ENCODE results near the gene NSD2. TPM values are rescaled to one million over a fixed set of nuclear protein-coding genes. Genes with fewer than 3 reads are reported as not detected.
"Not testable (repeated sequence)": the region's sequence is repeated elsewhere in the genome, so short reads cannot be mapped to it uniquely, and the experiment has no call there.

NSD2 gene
- total RNA-seq, 4 donors from 2014 or later, result 25.3 to 46.7 (median 27.4) TPM

DNA sequence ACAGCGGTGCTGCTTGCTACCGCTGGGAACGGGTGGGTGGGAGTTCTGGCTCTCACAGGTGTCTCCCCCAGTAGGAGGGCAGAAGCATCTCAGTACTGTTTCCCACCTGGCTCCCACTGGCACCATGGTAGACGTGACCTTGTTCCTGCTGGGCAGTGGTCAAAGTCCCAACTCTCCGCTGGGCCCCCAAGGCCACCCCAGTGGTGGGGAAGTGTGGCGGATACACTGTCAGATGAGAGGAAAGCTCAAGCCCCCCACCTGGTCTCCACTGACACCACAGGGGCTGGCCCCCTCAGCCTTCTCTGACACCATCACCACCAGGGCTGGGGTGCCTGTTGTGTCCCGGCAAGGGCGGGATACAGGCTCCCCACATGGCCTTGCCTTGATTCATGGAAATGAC, 39.9 kb upstream of the NSD2 start:
- Histone ChIP-seq H3K4me1 (no peaks in the 10 kb centered on the region), H3K36me3 (peaks cover 70% of the 10 kb centered on the region), H3K27me3 (no peaks in the 10 kb centered on the region), H3K27ac (no peak overlapping the region), H3K4me3 (no peak overlapping the region), H3K9me3 (no peaks in the 10 kb centered on the region)
- TF ChIP-seq, protein P1, sequence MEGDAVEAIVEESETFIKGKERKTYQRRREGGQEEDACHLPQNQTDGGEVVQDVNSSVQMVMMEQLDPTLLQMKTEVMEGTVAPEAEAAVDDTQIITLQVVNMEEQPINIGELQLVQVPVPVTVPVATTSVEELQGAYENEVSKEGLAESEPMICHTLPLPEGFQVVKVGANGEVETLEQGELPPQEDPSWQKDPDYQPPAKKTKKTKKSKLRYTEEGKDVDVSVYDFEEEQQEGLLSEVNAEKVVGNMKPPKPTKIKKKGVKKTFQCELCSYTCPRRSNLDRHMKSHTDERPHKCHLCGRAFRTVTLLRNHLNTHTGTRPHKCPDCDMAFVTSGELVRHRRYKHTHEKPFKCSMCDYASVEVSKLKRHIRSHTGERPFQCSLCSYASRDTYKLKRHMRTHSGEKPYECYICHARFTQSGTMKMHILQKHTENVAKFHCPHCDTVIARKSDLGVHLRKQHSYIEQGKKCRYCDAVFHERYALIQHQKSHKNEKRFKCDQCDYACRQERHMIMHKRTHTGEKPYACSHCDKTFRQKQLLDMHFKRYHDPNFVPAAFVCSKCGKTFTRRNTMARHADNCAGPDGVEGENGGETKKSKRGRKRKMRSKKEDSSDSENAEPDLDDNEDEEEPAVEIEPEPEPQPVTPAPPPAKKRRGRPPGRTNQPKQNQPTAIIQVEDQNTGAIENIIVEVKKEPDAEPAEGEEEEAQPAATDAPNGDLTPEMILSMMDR (IDR thresholded peaks at IDR 0.05), result no peak
- no peak for TF ChIP-seq EP300 (IDR thresholded peaks at IDR 0.05)
- TF ChIP-seq POLR2A (IDR thresholded peaks at IDR 0.05), result no peak
- TF ChIP-seq POLR2AphosphoS5 (IDR thresholded peaks at IDR 0.05), result no peak
- no peak for DNase-seq (ENCODE audit: low spot score in 2 of 2)
- 87% methylated on average over 4 of the region's 8 CpGs for WGBS

DNA sequence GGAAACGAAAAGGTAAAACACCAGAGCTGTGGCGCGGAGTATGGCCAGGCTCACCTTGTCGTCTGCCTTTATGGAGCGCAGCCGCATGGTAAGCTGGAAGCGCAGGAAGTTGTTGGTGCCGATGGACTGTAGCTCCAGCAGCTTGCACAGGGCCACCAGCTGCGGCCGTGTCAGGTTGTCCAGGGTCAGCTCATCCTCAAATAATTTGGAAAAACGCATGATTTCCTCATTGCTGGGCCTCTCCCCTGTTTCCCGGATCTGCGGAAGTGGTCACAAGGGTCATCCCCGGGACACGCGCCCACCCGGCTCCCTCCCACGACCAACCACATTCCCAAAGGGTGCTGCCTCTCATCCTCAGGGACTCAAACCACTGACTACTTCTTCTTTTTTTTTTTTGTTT, 38.5 kb upstream of the NSD2 start:
- Histone ChIP-seq H3K9me3 (no peaks in the 10 kb centered on the region), H3K4me3 (no peak overlapping the region), H3K36me3 (peaks cover 72% of the 10 kb centered on the region), H3K4me1 (no peaks in the 10 kb centered on the region), H3K27me3 (no peaks in the 10 kb centered on the region), H3K27ac (no peak overlapping the region)
- no peak for DNase-seq (ENCODE audit: low spot score in 2 of 2)
- no peak for TF ChIP-seq POLR2AphosphoS5 (IDR thresholded peaks at IDR 0.05)
- TF ChIP-seq, protein P1 (IDR thresholded peaks at IDR 0.05), result no peak
- no peak for TF ChIP-seq EP300 (IDR thresholded peaks at IDR 0.05)
- TF ChIP-seq POLR2A (IDR thresholded peaks at IDR 0.05), result no peak
- 93% methylated on average over 16 of the region's 18 CpGs for WGBS

- TF ChIP-seq POLR2AphosphoS5 (IDR thresholded peaks at IDR 0.05) (no peak), POLR2A (IDR thresholded peaks at IDR 0.05) (no peak), EP300 (IDR thresholded peaks at IDR 0.05) (no peak)
- TF ChIP-seq, protein P1 (IDR thresholded peaks at IDR 0.05), result no peak
- no peak overlapping the region for H3K27ac ChIP-seq
These were observed 37.7 kb upstream of the NSD2 start for GRCh38 chr4:1833307-1834046.

DNA sequence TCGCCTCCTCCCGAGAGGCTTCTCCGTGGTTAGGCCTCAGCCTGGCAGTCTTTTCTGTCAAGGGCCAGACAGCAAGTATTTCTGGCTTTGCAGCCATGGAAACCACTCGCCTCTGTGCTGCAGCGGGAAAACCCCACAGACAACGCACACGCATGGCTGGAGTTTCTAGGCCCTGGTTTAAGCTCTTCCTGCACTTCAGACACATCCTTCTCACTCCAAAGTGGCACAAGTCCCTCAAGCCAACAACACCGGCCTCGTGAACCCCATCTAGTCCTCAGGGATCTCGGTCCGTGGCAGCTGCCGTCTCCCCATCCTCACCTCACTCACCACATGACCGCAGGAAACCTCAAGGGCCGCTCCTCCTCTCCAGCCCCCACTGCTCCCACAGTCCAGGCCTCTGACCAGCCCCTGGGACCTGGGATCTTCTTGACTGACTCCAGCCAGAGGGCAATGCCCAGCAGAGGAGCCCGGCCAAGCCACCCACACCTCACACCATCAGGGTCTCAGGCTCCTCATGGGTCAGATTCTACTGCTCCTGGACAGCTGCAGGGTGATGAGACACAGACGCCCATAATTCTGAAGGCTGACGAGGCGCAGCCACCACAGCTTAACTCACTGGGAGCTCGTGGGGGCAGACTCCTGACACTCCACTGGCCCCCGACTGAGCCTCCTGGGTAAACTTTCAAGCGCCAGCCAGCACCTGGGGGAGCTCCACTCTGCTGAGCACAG, 37.0 kb upstream of the NSD2 start:
- no peak for TF ChIP-seq POLR2A (IDR thresholded peaks at IDR 0.05)
- TF ChIP-seq EP300 (IDR thresholded peaks at IDR 0.05), result no peak
- no peak for TF ChIP-seq POLR2AphosphoS5 (IDR thresholded peaks at IDR 0.05)
- TF ChIP-seq, protein P1 (IDR thresholded peaks at IDR 0.05), result no peak
- Histone ChIP-seq H3K27me3 (no peaks in the 10 kb centered on the region), H3K4me3 (no peak overlapping the region), H3K4me1 (no peaks in the 10 kb centered on the region), H3K36me3 (peaks cover 88% of the 10 kb centered on the region), H3K9me3 (no peaks in the 10 kb centered on the region), H3K27ac (no peak overlapping the region)
- DNase-seq (ENCODE audit: low spot score in 2 of 2), result no peak
- WGBS, result 93% methylated on average over 8 of the region's 21 CpGs

More at GRCh38 chr4:1833307-1834046, 37.7 kb upstream of the NSD2 start:
- H3K36me3 ChIP-seq, result peaks cover 80% of the 10 kb centered on the region
- no peaks in the 10 kb centered on the region for H3K4me1 ChIP-seq
- no peak overlapping the region for H3K4me3 ChIP-seq
- no CpG with 5 or more reads among the region's 14 CpGs for WGBS
- H3K27me3 ChIP-seq, result no peaks in the 10 kb centered on the region
- no peaks in the 10 kb centered on the region for H3K9me3 ChIP-seq
- no peak for DNase-seq (ENCODE audit: low spot score in 2 of 2)

DNA sequence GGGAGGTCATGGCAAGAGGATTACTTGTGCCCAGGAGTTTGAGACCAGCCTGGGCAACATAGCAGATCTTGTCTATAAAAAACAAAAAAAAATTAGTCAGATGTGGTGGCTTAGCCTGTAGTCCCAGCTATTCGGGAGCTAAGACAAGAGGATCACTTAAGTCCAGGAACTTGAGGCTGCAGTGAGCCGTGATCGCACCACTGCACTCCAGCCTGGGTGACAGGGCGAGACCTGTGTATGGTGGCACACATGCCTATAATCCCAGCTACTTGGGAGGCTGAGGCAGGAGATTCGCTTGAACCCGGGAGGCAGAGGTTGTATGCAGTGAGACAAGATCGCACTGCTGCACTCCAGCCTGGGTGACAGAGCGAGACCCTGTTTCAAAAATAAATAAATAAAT, 35.4 kb upstream of the NSD2 start:
- H3K4me1 ChIP-seq; H3K27ac ChIP-seq; H3K27me3 ChIP-seq; H3K4me3 ChIP-seq; DNase-seq (ENCODE audit: low spot score in 2 of 2); H3K9me3 ChIP-seq: not testable (repeated sequence)
- 98% methylated on average over 8 of the region's 8 CpGs for WGBS
- H3K36me3 ChIP-seq, result peaks cover 95% of the 10 kb centered on the region

All from suprapubic skin (tissue), 4 donors.